ENCODE data around the gene POT1.

The POT1 gene

DNA sequence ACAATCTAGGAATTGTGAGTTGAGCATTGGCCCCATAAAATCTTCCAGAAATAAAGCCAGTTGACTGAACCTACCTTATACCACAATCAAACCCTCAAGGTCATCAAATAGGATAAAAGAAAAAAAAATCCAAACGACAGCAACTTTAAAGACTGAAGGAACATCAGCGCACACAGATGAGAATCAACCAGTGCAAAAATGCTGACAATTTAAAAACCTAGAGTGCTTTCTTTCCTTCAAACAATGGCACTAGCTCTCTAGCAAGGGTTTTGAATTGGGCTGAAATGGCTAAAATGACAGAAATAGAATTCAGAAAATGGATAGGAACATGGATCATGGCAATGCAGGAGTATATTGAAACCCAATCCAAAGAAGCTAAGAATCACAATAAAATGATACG, 16.1 kb upstream of the POT1 start:
- TF ChIP-seq, protein P1, sequence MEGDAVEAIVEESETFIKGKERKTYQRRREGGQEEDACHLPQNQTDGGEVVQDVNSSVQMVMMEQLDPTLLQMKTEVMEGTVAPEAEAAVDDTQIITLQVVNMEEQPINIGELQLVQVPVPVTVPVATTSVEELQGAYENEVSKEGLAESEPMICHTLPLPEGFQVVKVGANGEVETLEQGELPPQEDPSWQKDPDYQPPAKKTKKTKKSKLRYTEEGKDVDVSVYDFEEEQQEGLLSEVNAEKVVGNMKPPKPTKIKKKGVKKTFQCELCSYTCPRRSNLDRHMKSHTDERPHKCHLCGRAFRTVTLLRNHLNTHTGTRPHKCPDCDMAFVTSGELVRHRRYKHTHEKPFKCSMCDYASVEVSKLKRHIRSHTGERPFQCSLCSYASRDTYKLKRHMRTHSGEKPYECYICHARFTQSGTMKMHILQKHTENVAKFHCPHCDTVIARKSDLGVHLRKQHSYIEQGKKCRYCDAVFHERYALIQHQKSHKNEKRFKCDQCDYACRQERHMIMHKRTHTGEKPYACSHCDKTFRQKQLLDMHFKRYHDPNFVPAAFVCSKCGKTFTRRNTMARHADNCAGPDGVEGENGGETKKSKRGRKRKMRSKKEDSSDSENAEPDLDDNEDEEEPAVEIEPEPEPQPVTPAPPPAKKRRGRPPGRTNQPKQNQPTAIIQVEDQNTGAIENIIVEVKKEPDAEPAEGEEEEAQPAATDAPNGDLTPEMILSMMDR (IDR thresholded peaks at IDR 0.05; ENCODE audit: low read length, missing control alignments): no peak
- H3K4me3 ChIP-seq (replicated peaks; ENCODE audit: low read depth, low read length): no peak overlapping the region
- DNase-seq (ENCODE audit: low read depth): no peak

DNA sequence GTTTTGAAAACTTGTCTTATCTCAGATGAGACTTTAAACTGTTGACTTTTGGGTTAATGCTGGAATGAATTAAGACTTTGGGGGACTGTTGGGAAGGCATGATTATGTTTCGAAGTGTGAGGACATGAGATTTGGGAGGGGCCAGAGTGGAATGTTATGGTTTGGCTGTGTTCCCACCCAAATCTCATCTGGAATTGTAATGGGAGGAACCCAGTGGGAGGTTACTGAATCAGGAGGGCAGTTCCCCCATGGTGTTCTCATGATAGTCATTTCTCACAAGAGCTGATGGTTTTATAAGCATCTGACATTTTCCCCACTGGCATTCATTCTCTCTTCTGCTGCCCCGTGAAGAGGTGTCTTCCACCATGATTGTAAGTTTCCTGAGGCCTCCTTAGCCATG, 13.8 kb upstream of the POT1 start:
- H3K4me3 ChIP-seq (replicated peaks; ENCODE audit: low read depth, low read length): no peak overlapping the region
- DNase-seq (ENCODE audit: low read depth): no peak
- TF ChIP-seq, protein P1 (IDR thresholded peaks at IDR 0.05; ENCODE audit: low read length, missing control alignments): no peak

DNA sequence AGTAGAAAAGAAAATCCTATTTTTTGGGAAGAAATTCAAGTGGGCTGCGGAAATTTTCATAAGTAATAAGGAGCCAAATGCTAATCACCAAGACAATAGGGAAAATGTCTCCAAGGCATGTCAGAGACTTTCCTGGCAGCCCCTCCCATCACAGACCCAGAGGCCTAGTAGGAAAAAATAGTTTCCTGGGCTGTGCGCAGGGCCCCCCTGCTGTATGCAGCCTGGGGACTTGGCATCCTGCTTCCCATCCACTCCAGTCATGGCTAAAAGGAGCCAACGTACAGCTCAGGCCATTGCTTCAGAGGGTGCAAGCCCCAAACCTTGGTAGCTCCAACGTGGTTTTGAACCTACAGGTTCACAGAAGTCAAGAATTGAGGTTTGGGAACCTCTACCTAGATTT, 12.8 kb upstream of the POT1 start:
- TF ChIP-seq, protein P1 (IDR thresholded peaks at IDR 0.05; ENCODE audit: low read length, missing control alignments): no peak

DNA sequence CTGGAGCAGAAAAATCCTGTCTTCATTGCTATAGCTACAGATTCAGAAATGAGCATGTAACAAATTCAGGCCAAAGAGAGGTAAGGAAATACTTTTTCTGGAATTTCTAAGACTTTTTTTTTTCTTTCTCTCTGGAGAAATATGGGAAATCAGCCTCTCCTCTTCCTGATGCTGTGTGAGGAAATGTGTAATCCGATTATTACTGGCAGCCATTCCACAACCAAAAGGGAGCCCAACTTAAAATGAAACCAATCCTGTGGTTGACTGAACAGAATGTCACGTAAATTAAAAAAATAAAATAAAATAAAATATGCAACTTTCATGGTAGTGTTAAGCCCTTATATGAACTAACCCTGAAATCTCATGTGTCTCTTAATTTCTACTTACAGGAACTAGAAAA, 10.7 kb upstream of the POT1 start:
- TF ChIP-seq, protein P1 (IDR thresholded peaks at IDR 0.05; ENCODE audit: low read length, missing control alignments): no peak
- no peak overlapping the region for H3K4me3 ChIP-seq (replicated peaks; ENCODE audit: low read depth, low read length)
- DNase-seq (ENCODE audit: low read depth): peak; percentile 62

More for the DNA sequence above, 12.8 kb upstream of the POT1 start:
- H3K4me3 ChIP-seq (replicated peaks; ENCODE audit: low read depth, low read length): no peak overlapping the region
- DNase-seq (ENCODE audit: low read depth): no peak

DNA sequence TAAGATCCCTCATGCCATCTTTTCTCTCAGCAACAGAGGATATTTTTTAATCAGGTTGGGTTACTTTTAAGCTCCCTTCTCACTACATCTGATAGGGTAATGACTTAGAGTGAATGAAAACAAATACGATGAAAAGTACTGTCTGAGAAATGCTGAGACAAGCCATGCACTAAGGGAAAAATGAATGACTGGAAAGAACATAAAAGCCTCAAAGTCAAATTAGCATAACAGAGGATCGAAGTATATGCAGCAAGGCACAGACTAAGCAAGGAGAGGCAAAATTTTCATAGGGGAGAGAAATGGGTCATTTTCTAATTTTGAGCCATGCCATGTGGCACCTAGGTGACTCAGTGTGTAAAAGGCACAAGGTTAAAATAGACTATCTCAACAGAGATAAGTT, 8.5 kb upstream of the POT1 start:
- TF ChIP-seq, protein P1 (IDR thresholded peaks at IDR 0.05; ENCODE audit: low read length, missing control alignments): no peak
- H3K4me3 ChIP-seq (replicated peaks; ENCODE audit: low read depth, low read length): no peak overlapping the region
- no peak for DNase-seq (ENCODE audit: low read depth)

DNA sequence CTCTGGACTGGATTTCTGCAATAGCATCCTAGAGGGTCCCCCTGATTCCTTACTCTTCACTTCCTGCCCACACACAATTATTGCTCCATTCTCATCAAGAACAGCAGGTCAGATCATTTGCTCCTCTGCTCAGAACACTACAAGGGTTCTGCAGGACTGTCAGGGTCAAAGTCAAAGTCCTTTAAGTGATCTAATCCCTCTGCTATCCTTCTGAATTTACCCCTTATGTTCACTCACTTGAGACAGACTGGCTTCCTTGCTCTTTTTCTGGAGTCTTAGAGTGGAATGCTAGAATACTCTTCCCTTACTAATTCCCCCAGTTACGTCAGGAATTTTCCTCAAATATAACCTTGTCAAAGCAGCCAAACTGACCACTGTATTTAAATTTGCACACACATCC, 7.5 kb upstream of the POT1 start:
- DNase-seq (ENCODE audit: low read depth): no peak
- TF ChIP-seq, protein P1 (IDR thresholded peaks at IDR 0.05; ENCODE audit: low read length, missing control alignments): no peak
- no peak overlapping the region for H3K4me3 ChIP-seq (replicated peaks; ENCODE audit: low read depth, low read length)

DNA sequence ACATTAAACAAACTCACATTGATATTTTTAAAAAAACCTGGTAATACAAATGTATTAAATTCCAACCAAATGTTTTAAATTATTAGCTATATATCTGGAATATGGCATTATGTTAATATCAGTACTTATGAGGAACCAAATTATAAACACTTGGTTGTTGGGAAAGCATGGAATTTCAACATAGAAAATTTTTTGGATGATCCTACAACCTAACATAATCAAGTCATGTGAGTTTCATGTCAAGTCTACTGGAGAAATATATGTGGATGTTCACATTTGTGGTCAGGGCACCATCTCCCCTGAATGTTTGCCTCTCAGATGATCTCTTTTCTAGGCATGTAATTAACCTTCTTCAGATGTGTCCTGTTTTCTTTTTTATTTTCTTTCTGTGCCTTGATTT, 5.2 kb upstream of the POT1 start:
- TF ChIP-seq, protein P1 (IDR thresholded peaks at IDR 0.05; ENCODE audit: low read length, missing control alignments): no peak
- no peak for DNase-seq (ENCODE audit: low read depth)
- H3K4me3 ChIP-seq (replicated peaks; ENCODE audit: low read depth, low read length): no peak overlapping the region
